Measurements from ENCODE around the gene LIPE. TPM values are rescaled to one million over a fixed set of nuclear protein-coding genes. Genes with fewer than 3 reads are reported as not detected.
A peak's percentile ranks its signal among the peaks of the same experiment; 100 is the strongest.
"Not testable (repeated sequence)": the region's sequence is repeated elsewhere in the genome, so short reads cannot be mapped to it uniquely, and the experiment has no call there.

The LIPE gene
- polyA plus RNA-seq, 1 donor (not counting 4 experiments of a cell fraction or from before 2014, with no cell fraction given), result 6.1 TPM

DNA sequence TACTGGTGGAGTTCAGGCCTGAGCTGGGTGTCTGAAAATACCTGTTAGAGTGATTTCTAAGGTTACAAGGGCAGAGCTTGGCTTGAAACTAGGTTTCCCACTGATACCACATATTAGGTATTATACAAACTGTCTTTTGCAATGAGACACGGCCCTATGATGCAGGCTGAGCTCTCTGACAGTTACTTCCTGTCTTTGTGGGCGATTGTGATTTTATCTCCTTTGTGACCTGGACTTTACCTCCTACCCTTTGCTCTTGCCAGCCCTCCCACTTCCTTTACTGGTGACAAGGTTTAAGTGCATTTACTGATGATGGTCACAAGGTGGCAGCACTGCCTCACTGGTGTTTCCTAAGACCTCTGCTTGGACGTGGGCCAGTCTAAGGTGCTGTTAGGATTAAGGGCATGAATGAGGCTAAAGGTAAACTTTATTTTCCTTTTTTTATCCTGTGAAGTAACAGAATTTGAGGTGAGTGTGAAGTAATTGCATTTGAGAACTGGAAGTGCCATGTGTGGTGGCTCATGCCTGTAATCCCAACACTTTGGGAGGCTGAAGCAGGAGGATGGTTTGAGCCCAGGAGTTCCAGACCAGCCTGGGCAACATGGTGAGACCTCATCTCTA is 23.2 kb upstream of the LIPE start:
- dilution Hi-C loops (cut with MboI; ENCODE audit: extremely low pct_ligation_motif_present, low sequenced_read_pairs), result no loop called here
- Histone ChIP-seq H3K79me2 (ENCODE audit: control insufficient read depth, insufficient read depth, low read length) (no peaks in the 10 kb centered on the region), H3K27ac (ENCODE audit: control insufficient read depth, insufficient read depth, low read length) (no peak overlapping the region), H3K4me3 (ENCODE audit: control insufficient read depth in 2 of 3, extremely low read depth in 1 of 3, insufficient read depth in 2 of 3, low read depth in 1 of 3, low read length in 3 of 3) (no peak overlapping the region), H3K27me3 (ENCODE audit: control insufficient read depth, extremely low read depth, insufficient read depth, low read length) (no peaks in the 10 kb centered on the region), H3K9me3 (ENCODE audit: control insufficient read depth, low read depth, low read length) (no peaks in the 10 kb centered on the region), H2AFZ (ENCODE audit: control insufficient read depth, low read length) (no peak overlapping the region), H3K36me3 (ENCODE audit: control insufficient read depth in 2 of 2, extremely low read depth in 1 of 2, insufficient read depth in 2 of 2, low read length in 2 of 2) (no peaks in the 10 kb centered on the region), H3K9ac (ENCODE audit: control insufficient read depth, extremely low read depth, insufficient read depth, low read length) (no peak overlapping the region), H3K4me2 (ENCODE audit: control insufficient read depth, extremely low read depth, insufficient read depth, low read depth, low read length) (no peak overlapping the region), H3K4me1 (ENCODE audit: control insufficient read depth, extremely low read depth, insufficient read depth, low read length) (peaks cover 8% of the 10 kb centered on the region), H4K20me1 (ENCODE audit: control insufficient read depth, extremely low read depth, insufficient read depth, low read length) (no peaks in the 10 kb centered on the region), H3K9me1 (ENCODE audit: control insufficient read depth, extremely low read depth, insufficient read depth, low read length) (no peaks in the 10 kb centered on the region)
- FAIRE-seq, result peak; percentile 90
- TF ChIP-seq EZH2 (IDR thresholded peaks at IDR 0.05; ENCODE audit: low read length), result no peak
- TF ChIP-seq, protein P1, sequence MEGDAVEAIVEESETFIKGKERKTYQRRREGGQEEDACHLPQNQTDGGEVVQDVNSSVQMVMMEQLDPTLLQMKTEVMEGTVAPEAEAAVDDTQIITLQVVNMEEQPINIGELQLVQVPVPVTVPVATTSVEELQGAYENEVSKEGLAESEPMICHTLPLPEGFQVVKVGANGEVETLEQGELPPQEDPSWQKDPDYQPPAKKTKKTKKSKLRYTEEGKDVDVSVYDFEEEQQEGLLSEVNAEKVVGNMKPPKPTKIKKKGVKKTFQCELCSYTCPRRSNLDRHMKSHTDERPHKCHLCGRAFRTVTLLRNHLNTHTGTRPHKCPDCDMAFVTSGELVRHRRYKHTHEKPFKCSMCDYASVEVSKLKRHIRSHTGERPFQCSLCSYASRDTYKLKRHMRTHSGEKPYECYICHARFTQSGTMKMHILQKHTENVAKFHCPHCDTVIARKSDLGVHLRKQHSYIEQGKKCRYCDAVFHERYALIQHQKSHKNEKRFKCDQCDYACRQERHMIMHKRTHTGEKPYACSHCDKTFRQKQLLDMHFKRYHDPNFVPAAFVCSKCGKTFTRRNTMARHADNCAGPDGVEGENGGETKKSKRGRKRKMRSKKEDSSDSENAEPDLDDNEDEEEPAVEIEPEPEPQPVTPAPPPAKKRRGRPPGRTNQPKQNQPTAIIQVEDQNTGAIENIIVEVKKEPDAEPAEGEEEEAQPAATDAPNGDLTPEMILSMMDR (optimal IDR thresholded peaks at IDR 0.05 in 1 of 3, IDR thresholded peaks at IDR 0.05 in 1 of 3, conservative IDR thresholded peaks at IDR 0.05 in 1 of 3; ENCODE audit: extremely low read depth in 1 of 3, insufficient read depth in 2 of 3, low read length in 3 of 3), result peak; percentile 68 to 97 (median 91)
- DNase-seq (ENCODE audit: low read depth, low spot score), result peak; percentile 66

DNA sequence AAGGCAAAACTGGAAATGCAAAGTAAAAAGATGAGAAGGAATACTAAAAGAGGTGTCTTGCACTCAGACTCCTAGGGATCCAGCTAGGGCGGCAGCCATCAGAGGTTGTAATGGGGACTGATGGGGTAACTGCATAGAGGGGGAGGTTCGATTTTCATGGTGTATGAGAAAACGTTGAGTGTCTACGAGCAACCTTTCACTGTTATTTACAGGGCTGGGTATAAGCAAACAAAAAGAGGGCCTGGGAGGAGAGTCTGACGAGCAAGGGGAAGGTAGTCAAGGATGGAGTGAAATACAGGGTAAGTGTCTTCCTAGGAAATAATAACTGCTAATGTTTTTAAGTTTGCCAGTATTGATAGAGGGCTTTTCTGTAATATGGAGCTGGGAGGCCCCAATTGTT is 21.1 kb upstream of the LIPE start:
- not testable (repeated sequence) for H3K4me1 ChIP-seq (ENCODE audit: control insufficient read depth, extremely low read depth, insufficient read depth, low read length); DNase-seq (ENCODE audit: low read depth, low spot score); H3K4me2 ChIP-seq (ENCODE audit: control insufficient read depth, extremely low read depth, insufficient read depth, low read depth, low read length); H3K27ac ChIP-seq (ENCODE audit: control insufficient read depth, insufficient read depth, low read length); H3K9me3 ChIP-seq (ENCODE audit: control insufficient read depth, low read depth, low read length); H3K79me2 ChIP-seq (ENCODE audit: control insufficient read depth, insufficient read depth, low read length); H4K20me1 ChIP-seq (ENCODE audit: control insufficient read depth, extremely low read depth, insufficient read depth, low read length); H3K9ac ChIP-seq (ENCODE audit: control insufficient read depth, extremely low read depth, insufficient read depth, low read length); H2AFZ ChIP-seq (ENCODE audit: control insufficient read depth, low read length); H3K27me3 ChIP-seq (ENCODE audit: control insufficient read depth, extremely low read depth, insufficient read depth, low read length); FAIRE-seq; H3K9me1 ChIP-seq (ENCODE audit: control insufficient read depth, extremely low read depth, insufficient read depth, low read length); H3K36me3 ChIP-seq (ENCODE audit: control insufficient read depth in 2 of 2, extremely low read depth in 1 of 2, insufficient read depth in 2 of 2, low read length in 2 of 2); H3K4me3 ChIP-seq (ENCODE audit: control insufficient read depth in 2 of 3, extremely low read depth in 1 of 3, insufficient read depth in 2 of 3, low read depth in 1 of 3, low read length in 3 of 3)
- dilution Hi-C loops (cut with MboI; ENCODE audit: extremely low pct_ligation_motif_present, low sequenced_read_pairs), result loop anchor here (25.0 kb wide), 1 partner anchor 139 kb away; the partner anchor contains the start of gene CEACAM8

GRCh38 chr19:42445948-42446347 is 18.8 kb upstream of the LIPE start:
- Histone ChIP-seq H3K4me3 (ENCODE audit: control insufficient read depth in 2 of 3, extremely low read depth in 1 of 3, insufficient read depth in 2 of 3, low read depth in 1 of 3, low read length in 3 of 3) (no peak overlapping the region), H3K4me2 (ENCODE audit: control insufficient read depth, extremely low read depth, insufficient read depth, low read depth, low read length) (no peak overlapping the region), H3K9me1 (ENCODE audit: control insufficient read depth, extremely low read depth, insufficient read depth, low read length) (no peaks in the 10 kb centered on the region), H3K4me1 (ENCODE audit: control insufficient read depth, extremely low read depth, insufficient read depth, low read length) (peaks cover 4% of the 10 kb centered on the region), H3K9ac (ENCODE audit: control insufficient read depth, extremely low read depth, insufficient read depth, low read length) (no peak overlapping the region), H3K36me3 (ENCODE audit: control insufficient read depth in 2 of 2, extremely low read depth in 1 of 2, insufficient read depth in 2 of 2, low read length in 2 of 2) (no peaks in the 10 kb centered on the region), H3K9me3 (ENCODE audit: control insufficient read depth, low read depth, low read length) (no peaks in the 10 kb centered on the region), H3K27me3 (ENCODE audit: control insufficient read depth, extremely low read depth, insufficient read depth, low read length) (no peaks in the 10 kb centered on the region), H2AFZ (ENCODE audit: control insufficient read depth, low read length) (no peak overlapping the region), H3K79me2 (ENCODE audit: control insufficient read depth, insufficient read depth, low read length) (no peaks in the 10 kb centered on the region), H4K20me1 (ENCODE audit: control insufficient read depth, extremely low read depth, insufficient read depth, low read length) (no peaks in the 10 kb centered on the region), H3K27ac (ENCODE audit: control insufficient read depth, insufficient read depth, low read length) (no peak overlapping the region)
- TF ChIP-seq, protein P1 (optimal IDR thresholded peaks at IDR 0.05 in 1 of 3, IDR thresholded peaks at IDR 0.05 in 1 of 3, conservative IDR thresholded peaks at IDR 0.05 in 1 of 3; ENCODE audit: extremely low read depth in 1 of 3, insufficient read depth in 2 of 3, low read length in 3 of 3), result no peak
- no peak for TF ChIP-seq EZH2 (IDR thresholded peaks at IDR 0.05; ENCODE audit: low read length)
- no peak for FAIRE-seq
- no peak for DNase-seq (ENCODE audit: low read depth, low spot score)
- dilution Hi-C loops (cut with MboI; ENCODE audit: extremely low pct_ligation_motif_present, low sequenced_read_pairs), result loop anchor here (25.0 kb wide), 1 partner anchor 141 kb away; the partner anchor contains the start of gene CEACAM8

All from keratinocyte (primary cell).